ENCODE data around the gene URI1.
"Not testable (repeated sequence)": the region's sequence is repeated elsewhere in the genome, so short reads cannot be mapped to it uniquely, and the experiment has no call there.

Gene URI1, protein sequence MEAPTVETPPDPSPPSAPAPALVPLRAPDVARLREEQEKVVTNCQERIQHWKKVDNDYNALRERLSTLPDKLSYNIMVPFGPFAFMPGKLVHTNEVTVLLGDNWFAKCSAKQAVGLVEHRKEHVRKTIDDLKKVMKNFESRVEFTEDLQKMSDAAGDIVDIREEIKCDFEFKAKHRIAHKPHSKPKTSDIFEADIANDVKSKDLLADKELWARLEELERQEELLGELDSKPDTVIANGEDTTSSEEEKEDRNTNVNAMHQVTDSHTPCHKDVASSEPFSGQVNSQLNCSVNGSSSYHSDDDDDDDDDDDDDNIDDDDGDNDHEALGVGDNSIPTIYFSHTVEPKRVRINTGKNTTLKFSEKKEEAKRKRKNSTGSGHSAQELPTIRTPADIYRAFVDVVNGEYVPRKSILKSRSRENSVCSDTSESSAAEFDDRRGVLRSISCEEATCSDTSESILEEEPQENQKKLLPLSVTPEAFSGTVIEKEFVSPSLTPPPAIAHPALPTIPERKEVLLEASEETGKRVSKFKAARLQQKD

GRCh38 chr19:29941828-29942403 lies at the start of gene URI1:
Gene URI1 (plus strand): TSS chr19:29942239. CDS start chr19:29942548, 309 bp downstream.
- peaks cover 8% of the 10 kb centered on the region for H3K27me3 ChIP-seq (ENCODE audit: control insufficient read depth, insufficient read depth, low read length)
- peaks cover 3% of the 10 kb centered on the region for H3K4me1 ChIP-seq (ENCODE audit: control insufficient read depth, insufficient read depth, low read length)
- no peaks in the 10 kb centered on the region for H3K9me3 ChIP-seq (ENCODE audit: control insufficient read depth, insufficient read depth, low read length)
- no peaks in the 10 kb centered on the region for H3K36me3 ChIP-seq (ENCODE audit: control insufficient read depth, insufficient read depth, low read length)
- H3K4me3 ChIP-seq (ENCODE audit: low read depth, low read length) = peak within 1 kb of the TSS; percentile 88
- H3K9ac ChIP-seq (ENCODE audit: low read depth, low read length) = peak within 1 kb of the TSS; percentile 61

- Histone ChIP-seq H3K27me3 (ENCODE audit: control insufficient read depth, insufficient read depth, low read length) (no peaks in the 10 kb centered on the region), H3K36me3 (ENCODE audit: control insufficient read depth, insufficient read depth, low read length) (no peaks in the 10 kb centered on the region), H3K4me1 (ENCODE audit: control insufficient read depth, insufficient read depth, low read length) (no peaks in the 10 kb centered on the region)
These were observed 48.3 kb upstream of the URI1 start for GRCh38 chr19:29893606-29894284.

GRCh38 chr19:29896802-29897201 lies 45.2 kb upstream of the URI1 start:
- Histone ChIP-seq H3K9me3 (ENCODE audit: control insufficient read depth, insufficient read depth, low read length) (no peaks in the 10 kb centered on the region), H3K27me3 (ENCODE audit: control insufficient read depth, insufficient read depth, low read length) (no peaks in the 10 kb centered on the region), H3K4me1 (ENCODE audit: control insufficient read depth, insufficient read depth, low read length) (no peaks in the 10 kb centered on the region), H3K36me3 (ENCODE audit: control insufficient read depth, insufficient read depth, low read length) (no peaks in the 10 kb centered on the region), H3K4me3 (ENCODE audit: low read depth, low read length) (no peak overlapping the region), H3K9ac (ENCODE audit: low read depth, low read length) (no peak overlapping the region)

More at GRCh38 chr19:29893606-29894284, 48.3 kb upstream of the URI1 start:
- no peak overlapping the region for H3K4me3 ChIP-seq (ENCODE audit: low read depth, low read length)
- H3K9me3 ChIP-seq (ENCODE audit: control insufficient read depth, insufficient read depth, low read length) = no peaks in the 10 kb centered on the region
- no peak overlapping the region for H3K9ac ChIP-seq (ENCODE audit: low read depth, low read length)

- Histone ChIP-seq H3K36me3 (ENCODE audit: control insufficient read depth, insufficient read depth, low read length) (no peaks in the 10 kb centered on the region), H3K9me3 (ENCODE audit: control insufficient read depth, insufficient read depth, low read length) (no peaks in the 10 kb centered on the region), H3K4me1 (ENCODE audit: control insufficient read depth, insufficient read depth, low read length) (no peaks in the 10 kb centered on the region), H3K9ac (ENCODE audit: low read depth, low read length) (no peak overlapping the region), H3K4me3 (ENCODE audit: low read depth, low read length) (no peak overlapping the region), H3K27me3 (ENCODE audit: control insufficient read depth, insufficient read depth, low read length) (no peaks in the 10 kb centered on the region)
These were observed 44.6 kb upstream of the URI1 start for GRCh38 chr19:29897466-29897865.

DNA sequence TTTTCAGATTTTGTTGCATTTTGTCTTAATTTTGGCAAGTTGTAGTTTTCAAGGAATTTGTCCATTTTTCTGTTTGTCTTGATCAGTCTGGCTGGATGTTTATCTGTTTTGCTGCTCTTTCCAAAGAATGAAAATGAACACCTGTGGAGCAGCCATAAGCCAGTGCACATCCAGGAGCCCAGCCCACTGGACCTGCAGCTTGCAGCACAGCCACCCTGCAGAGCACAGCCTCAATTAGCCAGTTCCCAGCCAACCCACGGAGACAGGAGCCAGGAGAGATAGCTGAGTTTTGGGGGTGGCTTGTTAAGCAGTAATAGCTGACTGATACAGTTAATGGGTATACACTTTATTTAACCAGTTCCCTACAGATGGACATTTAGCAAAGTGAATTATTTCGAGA lies 38.0 kb upstream of the URI1 start:
- Histone ChIP-seq H3K4me1 (ENCODE audit: control insufficient read depth, insufficient read depth, low read length) (no peaks in the 10 kb centered on the region), H3K4me3 (ENCODE audit: low read depth, low read length) (no peak overlapping the region), H3K9me3 (ENCODE audit: control insufficient read depth, insufficient read depth, low read length) (peaks cover 3% of the 10 kb centered on the region), H3K27me3 (ENCODE audit: control insufficient read depth, insufficient read depth, low read length) (no peaks in the 10 kb centered on the region), H3K9ac (ENCODE audit: low read depth, low read length) (no peak overlapping the region), H3K36me3 (ENCODE audit: control insufficient read depth, insufficient read depth, low read length) (no peaks in the 10 kb centered on the region)

GRCh38 chr19:29908963-29909944 lies 32.8 kb upstream of the URI1 start:
- Histone ChIP-seq H3K4me1 (ENCODE audit: control insufficient read depth, insufficient read depth, low read length) (no peaks in the 10 kb centered on the region), H3K9me3 (ENCODE audit: control insufficient read depth, insufficient read depth, low read length) (no peaks in the 10 kb centered on the region), H3K27me3 (ENCODE audit: control insufficient read depth, insufficient read depth, low read length) (no peaks in the 10 kb centered on the region), H3K36me3 (ENCODE audit: control insufficient read depth, insufficient read depth, low read length) (no peaks in the 10 kb centered on the region), H3K4me3 (ENCODE audit: low read depth, low read length) (no peak overlapping the region), H3K9ac (ENCODE audit: low read depth, low read length) (no peak overlapping the region)

GRCh38 chr19:29914933-29915332 lies 27.1 kb upstream of the URI1 start:
- H3K27me3 ChIP-seq (ENCODE audit: control insufficient read depth, insufficient read depth, low read length) = no peaks in the 10 kb centered on the region
- H3K4me3 ChIP-seq (ENCODE audit: low read depth, low read length) = no peak overlapping the region

DNA sequence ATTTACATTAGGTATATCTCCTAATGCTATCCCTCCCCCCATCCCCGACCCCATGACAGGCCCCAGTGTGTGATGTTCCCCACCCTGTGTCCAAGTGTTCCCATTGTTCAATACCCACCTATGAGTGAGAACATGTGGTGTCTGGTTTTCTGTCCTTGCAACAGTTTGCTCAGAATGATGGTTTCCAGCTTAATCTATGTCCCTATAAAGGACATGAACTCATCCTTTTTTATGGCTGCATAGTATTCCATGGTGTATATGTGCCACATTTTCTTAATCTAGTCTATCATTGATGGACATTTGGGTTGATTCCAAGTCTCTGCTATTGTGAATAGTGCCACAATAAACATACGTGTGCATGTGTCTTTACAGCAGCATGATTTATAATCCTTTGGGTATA lies 26.2 kb upstream of the URI1 start:
- H3K36me3 ChIP-seq (ENCODE audit: control insufficient read depth, insufficient read depth, low read length); H3K4me3 ChIP-seq (ENCODE audit: low read depth, low read length); H3K9me3 ChIP-seq (ENCODE audit: control insufficient read depth, insufficient read depth, low read length); H3K27me3 ChIP-seq (ENCODE audit: control insufficient read depth, insufficient read depth, low read length); H3K9ac ChIP-seq (ENCODE audit: low read depth, low read length); H3K4me1 ChIP-seq (ENCODE audit: control insufficient read depth, insufficient read depth, low read length): not testable (repeated sequence)

More at GRCh38 chr19:29914933-29915332, 27.1 kb upstream of the URI1 start:
- H3K4me1 ChIP-seq (ENCODE audit: control insufficient read depth, insufficient read depth, low read length) = no peaks in the 10 kb centered on the region
- no peaks in the 10 kb centered on the region for H3K36me3 ChIP-seq (ENCODE audit: control insufficient read depth, insufficient read depth, low read length)
- no peak overlapping the region for H3K9ac ChIP-seq (ENCODE audit: low read depth, low read length)
- H3K9me3 ChIP-seq (ENCODE audit: control insufficient read depth, insufficient read depth, low read length) = no peaks in the 10 kb centered on the region

DNA sequence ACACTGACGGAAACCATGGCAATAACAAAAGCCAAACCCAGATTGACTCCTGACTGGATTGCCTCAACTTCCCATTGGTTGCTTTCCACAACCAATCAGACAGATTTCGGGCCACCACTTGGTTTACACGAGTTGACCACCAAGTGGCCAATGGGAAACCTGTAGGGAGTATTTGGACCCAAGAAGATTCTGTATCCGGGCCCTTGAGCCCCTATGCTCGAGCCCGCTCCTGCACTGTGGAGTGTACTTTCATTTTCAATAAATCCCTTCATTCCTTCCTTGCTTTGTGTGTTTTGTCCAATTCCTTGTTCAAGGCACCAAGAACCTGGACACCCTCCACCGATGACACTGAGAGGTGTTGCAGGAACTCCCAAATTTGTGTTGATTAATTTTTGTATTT lies 24.1 kb upstream of the URI1 start:
- Histone ChIP-seq H3K9me3 (ENCODE audit: control insufficient read depth, insufficient read depth, low read length) (no peaks in the 10 kb centered on the region), H3K4me1 (ENCODE audit: control insufficient read depth, insufficient read depth, low read length) (no peaks in the 10 kb centered on the region), H3K4me3 (ENCODE audit: low read depth, low read length) (no peak overlapping the region), H3K36me3 (ENCODE audit: control insufficient read depth, insufficient read depth, low read length) (no peaks in the 10 kb centered on the region), H3K27me3 (ENCODE audit: control insufficient read depth, insufficient read depth, low read length) (no peaks in the 10 kb centered on the region), H3K9ac (ENCODE audit: low read depth, low read length) (no peak overlapping the region)

GRCh38 chr19:29918891-29919290 lies 23.1 kb upstream of the URI1 start:
- Histone ChIP-seq H3K4me1 (ENCODE audit: control insufficient read depth, insufficient read depth, low read length) (no peaks in the 10 kb centered on the region), H3K27me3 (ENCODE audit: control insufficient read depth, insufficient read depth, low read length) (no peaks in the 10 kb centered on the region), H3K9me3 (ENCODE audit: control insufficient read depth, insufficient read depth, low read length) (no peaks in the 10 kb centered on the region)

GRCh38 chr19:29922972-29923371 lies 19.1 kb upstream of the URI1 start:
- H3K36me3 ChIP-seq (ENCODE audit: control insufficient read depth, insufficient read depth, low read length) = no peaks in the 10 kb centered on the region
- H3K4me1 ChIP-seq (ENCODE audit: control insufficient read depth, insufficient read depth, low read length) = no peaks in the 10 kb centered on the region
- H3K9me3 ChIP-seq (ENCODE audit: control insufficient read depth, insufficient read depth, low read length) = no peaks in the 10 kb centered on the region
- H3K4me3 ChIP-seq (ENCODE audit: low read depth, low read length) = no peak overlapping the region
- H3K9ac ChIP-seq (ENCODE audit: low read depth, low read length) = no peak overlapping the region
- H3K27me3 ChIP-seq (ENCODE audit: control insufficient read depth, insufficient read depth, low read length) = no peaks in the 10 kb centered on the region

More at GRCh38 chr19:29918891-29919290, 23.1 kb upstream of the URI1 start:
- Histone ChIP-seq H3K9ac (ENCODE audit: low read depth, low read length) (no peak overlapping the region), H3K4me3 (ENCODE audit: low read depth, low read length) (no peak overlapping the region), H3K36me3 (ENCODE audit: control insufficient read depth, insufficient read depth, low read length) (no peaks in the 10 kb centered on the region)

All from iPS-15b (cell line).